Neutrophil (primary cell): ENCODE data around the gene CYBC1.

ENCODE experiments used
- H3K27ac ChIP-seq: fragments of 200-600 bp; sonication (generic); 2 replicates; pipeline ENCODE4 v1.5.1; 2016; ENCODE audit warnings: mild to moderate bottlenecking, moderate library complexity
- H3K27me3 ChIP-seq: fragments of 200-600 bp; sonication (generic); 2 replicates; pipeline ENCODE4 v1.6.0; 2016; ENCODE audit warnings: mild to moderate bottlenecking
- H3K36me3 ChIP-seq: fragments of 200-600 bp; sonication (generic); 2 replicates; pipeline ENCODE4 v1.5.1; 2017
- H3K4me1 ChIP-seq, 2 experiments: fragments of 200-600 bp in 1 of 2; sonication (generic) in 1 of 2; 1 replicate in 1 of 2; 2 replicates in 1 of 2; pipeline versions ENCODE4 v1.5.1 to v1.6.1; 2013 to 2016; ENCODE audit warnings: low read depth in 1 of 2, low read length in 1 of 2, mild to moderate bottlenecking in 1 of 2, moderate library complexity in 1 of 2; ENCODE audit not compliant: control insufficient read depth in 1 of 2, insufficient read depth in 1 of 2
- H3K4me3 ChIP-seq, 2 experiments: fragments of 200-600 bp in 1 of 2; sonication (generic) in 1 of 2; 1 replicate in 1 of 2; 2 replicates in 1 of 2; pipeline ENCODE4 v1.5.1; 2013 to 2016; ENCODE audit warnings: low read depth in 1 of 2, low read length in 1 of 2, mild to moderate bottlenecking in 1 of 2, moderate library complexity in 1 of 2
- H3K9me3 ChIP-seq: fragments of 200-600 bp; sonication (generic); 2 replicates; pipeline ENCODE4 v1.5.1; 2016
- CTCF ChIP-seq: fragments of 200-600 bp; sonication (generic); IDR thresholded peaks from 2 replicates; pipeline ENCODE4 v1.5.1; 2016; ENCODE audit warnings: antibody characterized with exemption

CYBC1 gene

GRCh38 chr17:82490512-82491195 is 40.1 kb upstream of the CYBC1 start:
- H3K27me3 ChIP-seq = no peaks in the 10 kb centered on the region
- no peaks in the 10 kb centered on the region for H3K9me3 ChIP-seq
- H3K4me3 ChIP-seq = no peak overlapping the region
- H3K36me3 ChIP-seq = peaks cover 52% of the 10 kb centered on the region
- H3K27ac ChIP-seq = no peak overlapping the region
- H3K4me1 ChIP-seq = peaks cover 0 to 4% of the 10 kb centered on the region in 2 experiments
- no peak for TF ChIP-seq CTCF

- peaks cover 59% of the 10 kb centered on the region for H3K36me3 ChIP-seq
- H3K27ac ChIP-seq = no peak overlapping the region
- H3K4me1 ChIP-seq = peaks cover 0 to 4% of the 10 kb centered on the region in 2 experiments
- no peaks in the 10 kb centered on the region for H3K9me3 ChIP-seq
- H3K4me3 ChIP-seq = no peak overlapping the region
- H3K27me3 ChIP-seq = no peaks in the 10 kb centered on the region
- no peak for TF ChIP-seq CTCF
These were observed 39.4 kb upstream of the CYBC1 start for GRCh38 chr17:82489851-82490511.

GRCh38 chr17:82489117-82489516 is 38.6 kb upstream of the CYBC1 start:
- H3K4me1 ChIP-seq = no peaks in the 10 kb centered on the region
- H3K4me3 ChIP-seq = no peak overlapping the region
- no peak for TF ChIP-seq CTCF
- no peaks in the 10 kb centered on the region for H3K27me3 ChIP-seq
- no peaks in the 10 kb centered on the region for H3K9me3 ChIP-seq
- peaks cover 68% of the 10 kb centered on the region for H3K36me3 ChIP-seq
- H3K27ac ChIP-seq = peak overlapping the region; percentile 52

GRCh38 chr17:82487910-82488309 is 37.4 kb upstream of the CYBC1 start:
- Histone ChIP-seq H3K27me3 (no peaks in the 10 kb centered on the region), H3K27ac (no peak overlapping the region), H3K36me3 (peaks cover 80% of the 10 kb centered on the region), H3K9me3 (no peaks in the 10 kb centered on the region), H3K4me3 (no peak overlapping the region), H3K4me1 (no peaks in the 10 kb centered on the region)
- TF ChIP-seq CTCF = no peak

- H3K4me3 ChIP-seq = no peak overlapping the region
These were observed 35.9 kb upstream of the CYBC1 start for GRCh38 chr17:82486231-82487094.

More at GRCh38 chr17:82486231-82487094, 35.9 kb upstream of the CYBC1 start:
- Histone ChIP-seq H3K4me1 (no peaks in the 10 kb centered on the region), H3K27me3 (no peaks in the 10 kb centered on the region), H3K9me3 (no peaks in the 10 kb centered on the region), H3K36me3 (peaks cover 94% of the 10 kb centered on the region), H3K27ac (no peak overlapping the region)
- TF ChIP-seq CTCF = no peak
